ENCODE data around the gene GPS1. TPM values are rescaled to one million over a fixed set of nuclear protein-coding genes. Genes with fewer than 3 reads are reported as not detected.
A peak's percentile ranks its signal among the peaks of the same experiment; 100 is the strongest.

The GPS1 gene
- total and polyA plus RNA-seq, 5 donors = 75.1 to 93.7 (median 87.8) TPM

DNA sequence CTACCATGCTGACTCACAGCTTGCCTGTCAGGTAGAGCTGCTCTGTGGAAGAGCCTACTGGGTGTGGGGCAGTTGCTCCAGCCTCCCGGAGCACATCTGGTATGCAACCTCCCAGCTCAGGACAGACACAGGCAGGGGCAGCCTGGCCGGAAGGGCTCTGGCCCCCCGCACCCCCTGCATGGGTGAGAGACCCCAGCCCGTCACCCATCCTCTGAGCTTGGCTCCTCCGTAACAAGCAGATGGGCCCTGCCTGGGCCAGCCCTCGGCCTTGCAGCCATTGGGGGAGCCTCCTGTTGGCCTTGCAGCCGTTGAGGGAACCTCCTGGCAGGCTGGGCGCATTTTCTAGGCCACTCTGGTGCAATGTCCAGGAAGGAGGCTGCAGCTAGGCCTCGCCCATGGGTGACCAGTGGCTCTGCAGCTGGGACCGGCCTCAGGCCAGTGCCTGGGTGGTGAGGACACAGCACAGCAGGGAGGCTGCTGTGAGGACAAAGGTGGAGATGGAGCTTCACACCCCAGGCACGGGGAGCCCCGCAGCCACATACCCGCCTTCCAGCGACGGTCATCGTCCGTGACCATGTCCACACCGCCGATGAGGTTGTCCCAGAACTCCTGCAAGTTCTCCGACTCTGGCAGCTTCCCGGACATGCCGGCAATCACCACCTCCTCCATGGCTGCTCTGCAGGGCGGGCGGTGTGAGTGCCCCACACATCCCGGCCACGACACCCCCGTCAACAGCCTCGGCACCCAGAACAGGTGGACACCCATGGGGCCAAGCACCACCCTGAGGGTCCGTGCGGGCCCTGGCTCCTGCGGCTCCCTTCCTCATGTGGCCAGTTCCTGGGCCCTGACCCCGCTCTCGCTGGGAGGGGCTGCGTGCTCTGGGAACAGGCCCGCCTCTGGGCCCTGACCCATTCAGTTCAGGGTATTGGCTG is 44.3 kb downstream of the GPS1 start:
- Histone ChIP-seq H3K27me3 (ENCODE audit: control insufficient read depth, insufficient read depth) (no peaks in the 10 kb centered on the region), H3K27ac (ENCODE audit: low read length) (no peak overlapping the region), H3K4me3 (ENCODE audit: low read length) (no peak overlapping the region), H3K4me1 (ENCODE audit: control insufficient read depth, insufficient read depth, low read length) (peaks cover 6% of the 10 kb centered on the region), H3K9me3 (ENCODE audit: control insufficient read depth, low read length) (no peaks in the 10 kb centered on the region)
- DNase-seq (peak; percentile 21 to 64 (median 56)), ATAC-seq (no peak)
- intact Hi-C loops (cut with DNase I) = no loop called here
- 91% methylated on average over 35 of the region's 35 CpGs for WGBS

GRCh38 chr17:82096709-82097183 is 45.0 kb downstream of the GPS1 start:
- no peaks in the 10 kb centered on the region for H3K9me3 ChIP-seq (ENCODE audit: control insufficient read depth, low read length)
- WGBS = 64% methylated on average over 8 of the region's 8 CpGs
- no peak overlapping the region for H3K27ac ChIP-seq (ENCODE audit: low read length)
- peak overlapping the region; percentile 81 for H3K4me3 ChIP-seq (ENCODE audit: low read length)
- ATAC-seq (no peak), DNase-seq (peak; percentile 22 to 70 (median 47))
- intact Hi-C loops (cut with DNase I) = no loop called here
- no peaks in the 10 kb centered on the region for H3K27me3 ChIP-seq (ENCODE audit: control insufficient read depth, insufficient read depth)
- peaks cover 6% of the 10 kb centered on the region for H3K4me1 ChIP-seq (ENCODE audit: control insufficient read depth, insufficient read depth, low read length)

GRCh38 chr17:82097184-82097918 is 45.7 kb downstream of the GPS1 start:
- Histone ChIP-seq H3K9me3 (ENCODE audit: control insufficient read depth, low read length) (no peaks in the 10 kb centered on the region), H3K4me3 (ENCODE audit: low read length) (peak overlapping the region; percentile 81), H3K27me3 (ENCODE audit: control insufficient read depth, insufficient read depth) (no peaks in the 10 kb centered on the region), H3K4me1 (ENCODE audit: control insufficient read depth, insufficient read depth, low read length) (peaks cover 6% of the 10 kb centered on the region), H3K27ac (ENCODE audit: low read length) (peak overlapping the region; percentile 81)
- WGBS = under 1% methylated on average over 77 of the region's 77 CpGs
- intact Hi-C loops (cut with DNase I) = no loop called here
- DNase-seq (peak; percentile 61 to 84 (median 81)), ATAC-seq (peak in 1 of 2 donors; percentile 1)

GRCh38 chr17:82097919-82098168 is 46.1 kb downstream of the GPS1 start:
- peak overlapping the region; percentile 81 for H3K4me3 ChIP-seq (ENCODE audit: low read length)
- H3K9me3 ChIP-seq (ENCODE audit: control insufficient read depth, low read length) = no peaks in the 10 kb centered on the region
- intact Hi-C loops (cut with DNase I) = no loop called here
- H3K27ac ChIP-seq (ENCODE audit: low read length) = peak overlapping the region; percentile 81
- ATAC-seq = no peak
- H3K27me3 ChIP-seq (ENCODE audit: control insufficient read depth, insufficient read depth) = no peaks in the 10 kb centered on the region
- peaks cover 6% of the 10 kb centered on the region for H3K4me1 ChIP-seq (ENCODE audit: control insufficient read depth, insufficient read depth, low read length)
- under 1% methylated on average over 36 of the region's 36 CpGs for WGBS
- DNase-seq = no peak

- Histone ChIP-seq H3K9me3 (ENCODE audit: control insufficient read depth, low read length) (no peaks in the 10 kb centered on the region), H3K4me3 (ENCODE audit: low read length) (peak within 1 kb of the TSS; percentile 81), H3K27me3 (ENCODE audit: control insufficient read depth, insufficient read depth) (no peaks in the 10 kb centered on the region), H3K4me1 (ENCODE audit: control insufficient read depth, insufficient read depth, low read length) (peaks cover 6% of the 10 kb centered on the region), H3K27ac (ENCODE audit: low read length) (peak within 1 kb of the TSS; percentile 81)
- DNase-seq (peak; percentile 96 to 99 (median 98)), ATAC-seq (peak; percentile 85 to 86)
- under 1% methylated on average over 124 of the region's 124 CpGs for WGBS
- intact Hi-C loops (cut with DNase I) = no loop called here
Observed at GRCh38 chr17:82098169-82098938, 46.7 kb downstream of the GPS1 start, which contains the start of gene FASN. Gene FASN (minus strand): TSS chr17:82098236. CDS start chr17:82096445, 1,791 bp downstream.

DNA sequence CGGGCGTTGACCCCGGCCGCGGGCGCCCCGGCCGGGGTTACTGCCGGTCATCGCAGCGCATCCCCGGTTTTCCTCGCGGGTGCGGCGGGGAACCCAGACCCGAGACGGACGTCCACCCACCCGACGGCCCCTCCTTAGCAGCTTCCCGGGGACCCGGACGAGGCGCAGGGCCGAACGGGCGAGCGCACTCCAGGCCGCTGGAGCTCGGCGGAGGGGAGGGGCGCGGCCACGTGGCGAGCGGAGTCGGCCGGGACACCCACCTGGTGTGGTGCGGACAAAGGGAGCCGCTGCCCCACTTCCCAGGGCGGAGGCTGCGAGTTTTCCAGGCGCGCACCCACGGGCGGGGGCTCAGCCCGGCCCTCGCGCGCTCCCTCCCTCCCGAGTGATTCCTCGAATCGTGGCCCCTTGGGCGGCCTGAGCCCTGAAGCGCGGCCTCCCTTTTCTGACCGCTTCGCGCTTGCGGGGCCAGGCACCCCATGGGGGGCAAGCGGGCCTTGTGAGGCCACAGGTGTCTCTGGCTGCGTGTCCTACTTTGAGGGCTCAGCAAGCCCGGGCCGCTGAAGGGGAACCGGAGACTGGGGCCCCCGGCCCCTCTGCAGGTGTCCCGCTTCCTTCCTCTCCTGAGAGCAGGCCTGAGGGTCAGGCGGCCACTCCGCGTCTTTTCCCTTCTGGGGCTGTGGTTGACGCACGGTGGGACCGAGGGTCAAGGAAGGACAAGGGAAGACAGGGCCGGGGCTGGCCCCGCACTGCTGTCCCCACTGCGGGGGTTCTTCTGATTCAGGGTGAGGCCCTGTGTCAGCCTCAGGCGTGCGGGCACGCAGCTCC is 47.5 kb downstream of the GPS1 start:
- ATAC-seq (peak; percentile 1 to 9), DNase-seq (peak in 2 of 3 donors; percentile 71 to 73)
- Histone ChIP-seq H3K27ac (ENCODE audit: low read length) (peak overlapping the region; percentile 81), H3K4me1 (ENCODE audit: control insufficient read depth, insufficient read depth, low read length) (peaks cover 6% of the 10 kb centered on the region), H3K9me3 (ENCODE audit: control insufficient read depth, low read length) (no peaks in the 10 kb centered on the region), H3K4me3 (ENCODE audit: low read length) (peak overlapping the region; percentile 39), H3K27me3 (ENCODE audit: control insufficient read depth, insufficient read depth) (no peaks in the 10 kb centered on the region)
- WGBS = 18% methylated on average over 80 of the region's 80 CpGs
- intact Hi-C loops (cut with DNase I) = no loop called here

DNA sequence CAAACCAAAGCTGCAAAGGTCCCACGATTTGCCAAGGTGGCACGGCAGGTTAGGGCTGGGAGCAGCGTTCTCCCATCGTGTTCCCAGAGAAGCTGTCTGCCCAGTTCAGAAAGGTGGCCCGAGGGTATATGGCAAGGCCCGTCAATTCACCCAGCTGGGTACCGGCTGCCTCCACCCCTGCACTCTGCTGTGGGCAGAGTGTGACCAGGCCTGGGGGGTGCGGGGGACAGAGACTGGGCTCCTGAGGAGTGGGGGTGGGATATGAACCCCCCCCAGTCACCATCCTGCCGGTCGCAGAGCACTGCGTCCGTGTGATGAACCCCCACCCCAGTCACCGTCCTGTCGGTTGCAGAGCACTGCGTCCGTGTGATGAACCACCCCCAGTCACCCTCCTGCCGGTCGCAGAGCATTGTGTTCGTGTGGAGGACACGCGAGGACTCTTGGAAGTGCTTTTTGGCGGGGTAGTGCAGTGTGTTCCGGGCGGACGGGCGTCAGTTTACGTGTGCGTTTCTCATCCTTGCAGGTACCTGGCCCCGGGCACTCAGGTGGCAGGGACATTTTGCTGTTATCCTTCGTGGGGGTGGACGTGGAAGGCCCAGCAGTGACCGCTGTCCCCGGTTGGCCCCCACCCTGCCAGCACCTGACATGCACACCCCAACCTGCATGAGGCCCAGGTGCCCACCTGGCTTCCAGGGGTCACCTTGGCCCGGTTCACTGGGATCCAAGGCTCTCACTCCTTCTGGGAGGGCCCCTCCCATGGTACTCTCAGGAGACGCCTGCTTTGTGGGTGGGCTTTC is 49.0 kb downstream of the GPS1 start:
- no peaks in the 10 kb centered on the region for H3K9me3 ChIP-seq (ENCODE audit: control insufficient read depth, low read length)
- peak in 2 of 3 donors; percentile 54 to 62 for DNase-seq
- H3K4me3 ChIP-seq (ENCODE audit: low read length) = no peak overlapping the region
- no peaks in the 10 kb centered on the region for H3K27me3 ChIP-seq (ENCODE audit: control insufficient read depth, insufficient read depth)
- peaks cover 6% of the 10 kb centered on the region for H3K4me1 ChIP-seq (ENCODE audit: control insufficient read depth, insufficient read depth, low read length)
- intact Hi-C loops (cut with DNase I) = no loop called here
- 89% methylated on average over 35 of the region's 35 CpGs for WGBS
- H3K27ac ChIP-seq (ENCODE audit: low read length) = no peak overlapping the region
- no peak for ATAC-seq

GRCh38 chr17:82101301-82101715 is 49.6 kb downstream of the GPS1 start:
- intact Hi-C loops (cut with DNase I) = no loop called here
- Histone ChIP-seq H3K4me1 (ENCODE audit: control insufficient read depth, insufficient read depth, low read length) (peaks cover 6% of the 10 kb centered on the region), H3K27ac (ENCODE audit: low read length) (no peak overlapping the region), H3K9me3 (ENCODE audit: control insufficient read depth, low read length) (no peaks in the 10 kb centered on the region), H3K4me3 (ENCODE audit: low read length) (no peak overlapping the region), H3K27me3 (ENCODE audit: control insufficient read depth, insufficient read depth) (no peaks in the 10 kb centered on the region)
- ATAC-seq (no peak), DNase-seq (peak in 2 of 3 donors; percentile 63 to 65)
- WGBS = 61% methylated on average over 10 of the region's 10 CpGs

- ATAC-seq (no peak), DNase-seq (peak; percentile 26 to 62 (median 57))
- H3K9me3 ChIP-seq (ENCODE audit: control insufficient read depth, low read length) = no peaks in the 10 kb centered on the region
- intact Hi-C loops (cut with DNase I) = no loop called here
- H3K27me3 ChIP-seq (ENCODE audit: control insufficient read depth, insufficient read depth) = no peaks in the 10 kb centered on the region
- no peak overlapping the region for H3K27ac ChIP-seq (ENCODE audit: low read length)
- WGBS = 68% methylated on average over 18 of the region's 18 CpGs
- H3K4me1 ChIP-seq (ENCODE audit: control insufficient read depth, insufficient read depth, low read length) = peaks cover under 1% of the 10 kb centered on the region
- H3K4me3 ChIP-seq (ENCODE audit: low read length) = no peak overlapping the region
Observed at GRCh38 chr17:82101767-82102679, 50.3 kb downstream of the GPS1 start.

Data from right cardiac atrium (tissue), 5 donors.